Activated T-helper 17 cell treated with anti-CD3 and anti-CD28 coated beads, Interleukin-2, amount 50 U/mL, for 72 hours (primary cell): Measurements from ENCODE around the gene HLF. TPM values are rescaled to one million over a fixed set of nuclear protein-coding genes. Genes with fewer than 3 reads are reported as not detected.

Experiments used
- ATAC-seq: fragments of 150-1000 bp; cut with Tn5 transposase; replicated peaks from 2 replicates; pipeline ENCODE4 v1.10.0; 2021; ENCODE audit warnings: mild to moderate bottlenecking, moderate library complexity
- H3K27ac Mint-ChIP-seq: one replicate; pipeline ENCODE4 v1.8.0; 2022; ENCODE audit warnings: mixed read lengths
- H3K27me3 Mint-ChIP-seq: one replicate; pipeline ENCODE4 v1.8.0; 2022; ENCODE audit warnings: mixed read lengths
- H3K36me3 Mint-ChIP-seq: one replicate; pipeline ENCODE4 v1.8.0; 2022; ENCODE audit warnings: low read depth, mild to moderate bottlenecking, mixed read lengths
- H3K4me1 Mint-ChIP-seq: one replicate; pipeline ENCODE4 v1.8.0; 2022; ENCODE audit warnings: mixed read lengths
- H3K4me3 Mint-ChIP-seq: one replicate; pipeline ENCODE4 v1.8.0; 2022; ENCODE audit warnings: mild to moderate bottlenecking, mixed read lengths
- H3K9me3 Mint-ChIP-seq: one replicate; pipeline ENCODE4 v1.8.0; 2022; ENCODE audit warnings: mixed read lengths
- total RNA-seq, 2 donors: library from RNA; stranded (reverse); gene quantifications; one replicate each; pipeline ENCODE4 v1.2.3, GENCODE V29; 2022

Gene HLF
- total RNA-seq, 2 donors from 2014 or later: 21.7 to 46.3 TPM

DNA sequence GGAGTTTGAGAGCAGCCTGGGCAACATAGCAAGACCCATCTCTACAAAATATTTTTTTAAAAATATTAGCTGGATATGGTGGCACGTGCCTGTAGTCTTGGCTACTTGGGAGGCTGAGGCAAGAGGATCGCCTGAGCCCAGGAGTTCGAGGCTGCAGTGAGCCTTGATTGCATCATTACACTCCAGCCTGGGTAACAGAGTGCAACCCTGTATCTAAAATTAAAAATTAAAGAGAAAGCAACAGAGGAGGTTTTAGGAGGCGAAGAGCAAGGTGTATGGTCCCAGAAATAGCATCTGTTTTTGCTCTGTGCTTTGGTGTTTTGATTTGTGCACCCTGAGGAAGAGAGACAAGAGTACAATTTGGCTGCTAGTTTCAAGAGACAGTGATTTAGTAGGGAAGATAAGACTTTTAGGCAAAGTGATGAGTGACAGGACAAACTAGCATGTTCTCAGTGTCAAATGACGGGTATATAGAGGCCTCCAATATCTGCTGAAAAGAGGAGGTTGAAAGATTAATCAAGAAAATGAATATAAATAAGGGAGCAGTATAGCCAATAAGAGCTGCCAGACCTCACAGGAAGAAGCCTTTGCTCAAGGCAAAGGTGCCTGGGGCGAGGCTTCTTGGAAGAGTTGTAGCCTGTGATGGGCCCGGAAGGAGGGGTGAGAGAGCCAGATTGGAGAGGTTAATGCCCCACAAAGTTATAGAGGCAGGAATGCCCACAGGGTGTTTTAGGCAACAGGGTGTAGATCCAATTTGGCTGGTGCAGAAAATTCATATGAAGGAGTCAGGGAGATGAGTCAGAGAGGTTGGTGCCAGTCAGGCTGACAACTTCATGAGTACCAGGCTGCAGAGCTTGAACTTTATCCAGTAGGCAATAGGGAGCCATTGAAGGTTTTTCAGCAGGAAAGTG, 11.4 kb downstream of the HLF start:
- Mint-ChIP-seq H3K36me3 (peaks cover 5% of the 10 kb centered on the region), H3K27ac (peak overlapping the region; percentile 24), H3K4me1 (peaks cover 34% of the 10 kb centered on the region), H3K9me3 (no peaks in the 10 kb centered on the region), H3K27me3 (no peaks in the 10 kb centered on the region), H3K4me3 (peak overlapping the region; percentile 3)
- peak; percentile 56 for ATAC-seq

DNA sequence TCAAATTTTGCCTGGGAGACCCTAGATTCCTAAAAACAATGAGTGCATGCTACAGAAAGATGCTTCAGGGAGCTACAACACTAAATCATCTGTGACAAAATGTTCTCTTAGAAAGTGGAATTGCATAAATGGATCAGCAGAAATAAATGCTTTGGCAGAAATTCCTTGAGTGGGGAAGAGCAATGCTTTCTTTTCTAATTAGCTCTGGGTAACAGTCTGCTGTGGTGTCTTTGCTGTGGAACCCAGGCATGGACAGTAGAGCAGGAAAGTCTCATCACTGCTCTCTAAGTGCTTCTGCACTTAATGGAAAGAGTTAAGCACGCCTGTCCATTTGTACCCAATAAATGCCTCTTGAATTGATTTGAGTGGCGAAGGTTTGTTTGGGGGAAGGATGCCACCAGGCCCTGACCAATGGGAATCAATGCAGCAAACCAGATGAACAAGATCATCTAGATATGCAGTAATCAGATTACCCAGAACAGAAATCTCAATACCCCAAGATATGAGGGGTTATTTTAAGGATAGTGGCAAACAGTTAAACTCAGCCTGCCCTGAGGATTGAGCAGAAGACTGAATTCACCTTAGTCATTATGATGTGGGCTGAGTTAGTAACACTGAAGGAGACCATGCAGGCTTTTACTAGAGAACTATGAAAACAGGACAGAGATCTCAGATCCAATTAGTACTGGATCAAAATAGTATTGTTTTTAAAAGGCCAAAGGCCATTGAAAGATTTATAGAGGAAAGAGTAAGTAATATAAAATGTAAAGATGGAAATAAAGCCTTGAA, 13.6 kb downstream of the HLF start:
- Mint-ChIP-seq H3K9me3 (no peaks in the 10 kb centered on the region), H3K4me3 (no peak overlapping the region), H3K27me3 (no peaks in the 10 kb centered on the region), H3K4me1 (peaks cover 25% of the 10 kb centered on the region), H3K36me3 (peaks cover 11% of the 10 kb centered on the region), H3K27ac (peak overlapping the region; percentile 34)
- no peak for ATAC-seq

DNA sequence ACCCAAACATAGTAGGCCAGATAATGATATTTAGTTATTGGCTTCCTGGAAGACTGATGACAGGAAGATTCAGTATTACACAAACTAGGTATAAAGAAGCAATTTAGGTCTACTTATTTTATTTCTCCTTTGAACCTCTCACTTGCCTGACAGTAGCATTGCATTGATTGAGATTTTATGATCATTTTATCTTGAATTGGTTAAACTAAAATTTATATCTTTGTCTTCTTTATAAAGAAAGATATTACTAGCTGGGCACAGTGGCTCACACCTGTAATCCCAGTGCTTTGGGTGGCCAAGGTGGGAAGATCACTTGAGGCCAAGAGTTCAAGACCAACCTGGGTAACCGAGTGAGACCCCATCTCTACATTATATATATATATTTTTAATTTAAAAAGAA, 14.4 kb downstream of the HLF start:
- Mint-ChIP-seq H3K27ac (no peak overlapping the region), H3K4me3 (no peak overlapping the region), H3K27me3 (no peaks in the 10 kb centered on the region), H3K36me3 (peaks cover 11% of the 10 kb centered on the region), H3K4me1 (peaks cover 24% of the 10 kb centered on the region), H3K9me3 (no peaks in the 10 kb centered on the region)
- ATAC-seq: no peak

DNA sequence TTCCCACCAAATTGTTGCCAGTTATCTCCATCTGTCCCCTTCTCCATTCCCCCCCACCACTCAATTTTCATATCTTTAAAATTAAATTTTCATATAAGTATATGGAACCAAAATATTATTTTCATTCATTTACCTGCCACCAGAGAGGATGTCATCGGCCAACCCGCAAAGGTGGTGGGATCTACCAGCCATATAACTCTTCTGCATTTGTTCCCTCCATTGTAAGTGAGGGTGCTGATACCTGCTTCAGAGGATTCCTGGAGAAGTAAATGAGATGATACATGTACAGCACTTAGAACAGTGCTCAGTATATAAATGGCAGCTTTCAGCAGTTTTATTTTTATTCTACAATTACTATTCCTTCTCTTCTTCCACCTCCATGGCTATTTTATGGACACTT, 15.0 kb downstream of the HLF start:
- Mint-ChIP-seq H3K4me1 (peaks cover 30% of the 10 kb centered on the region), H3K27ac (no peak overlapping the region), H3K9me3 (no peaks in the 10 kb centered on the region), H3K27me3 (no peaks in the 10 kb centered on the region), H3K4me3 (no peak overlapping the region), H3K36me3 (peaks cover 6% of the 10 kb centered on the region)
- ATAC-seq: no peak

DNA sequence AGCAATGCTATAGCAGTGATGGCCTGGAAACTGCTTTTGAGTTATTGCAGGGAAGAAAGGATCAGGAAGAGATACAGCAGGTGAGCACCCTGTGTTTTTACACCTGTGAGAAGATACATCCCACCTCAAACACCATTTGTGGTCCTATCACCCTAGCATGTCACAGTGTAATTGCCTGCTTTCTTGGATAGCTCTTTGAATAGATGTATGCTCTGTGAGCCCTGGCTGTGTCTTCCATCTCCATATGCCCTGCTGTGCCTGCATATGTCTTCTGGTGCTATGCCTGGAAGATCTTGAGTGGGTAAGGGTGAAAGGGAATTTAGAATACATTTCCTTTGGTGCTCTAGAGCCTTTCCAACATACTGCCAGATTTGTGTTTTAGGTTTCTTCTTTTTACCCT, 15.5 kb downstream of the HLF start:
- Mint-ChIP-seq H3K9me3 (no peaks in the 10 kb centered on the region), H3K4me3 (no peak overlapping the region), H3K27me3 (no peaks in the 10 kb centered on the region), H3K27ac (no peak overlapping the region), H3K4me1 (peaks cover 34% of the 10 kb centered on the region), H3K36me3 (peaks cover 5% of the 10 kb centered on the region)
- no peak for ATAC-seq

DNA sequence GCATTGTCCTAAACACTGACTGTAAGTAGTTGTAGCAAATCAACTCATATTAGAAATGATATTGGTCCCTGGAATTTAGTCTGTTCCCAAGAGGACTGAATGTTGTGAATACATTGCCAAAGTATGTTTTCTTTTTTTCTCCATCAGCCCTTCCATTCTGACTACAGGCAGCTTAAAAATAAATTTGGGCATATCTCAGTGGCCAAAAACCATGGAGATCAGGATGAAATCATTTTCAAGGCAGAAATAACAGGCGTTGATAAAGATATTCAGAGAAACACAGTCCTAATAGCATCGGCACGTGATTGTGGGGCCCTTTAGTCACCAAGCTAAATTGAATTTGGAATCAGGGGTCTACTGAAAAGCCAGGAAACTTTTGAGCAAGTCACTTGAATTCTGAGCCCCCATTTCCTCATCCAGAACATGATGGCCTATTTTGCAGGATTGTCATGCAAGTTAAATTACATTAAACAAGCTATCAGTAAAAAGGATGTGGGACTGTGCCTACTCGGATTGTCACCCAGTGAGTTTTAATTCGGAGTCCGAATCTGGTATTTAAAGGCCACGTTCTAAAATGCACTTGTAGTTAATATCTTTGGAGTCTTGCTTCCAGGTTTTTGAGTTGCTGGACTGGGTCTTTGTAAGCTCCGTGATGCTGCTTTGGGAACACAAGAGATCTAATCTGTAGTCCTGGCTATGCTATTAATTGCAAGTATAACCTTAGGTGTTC, 17.1 kb downstream of the HLF start:
- Mint-ChIP-seq H3K9me3 (no peaks in the 10 kb centered on the region), H3K4me3 (no peak overlapping the region), H3K27me3 (no peaks in the 10 kb centered on the region), H3K4me1 (peaks cover 26% of the 10 kb centered on the region), H3K36me3 (peaks cover 5% of the 10 kb centered on the region), H3K27ac (no peak overlapping the region)
- ATAC-seq: no peak

DNA sequence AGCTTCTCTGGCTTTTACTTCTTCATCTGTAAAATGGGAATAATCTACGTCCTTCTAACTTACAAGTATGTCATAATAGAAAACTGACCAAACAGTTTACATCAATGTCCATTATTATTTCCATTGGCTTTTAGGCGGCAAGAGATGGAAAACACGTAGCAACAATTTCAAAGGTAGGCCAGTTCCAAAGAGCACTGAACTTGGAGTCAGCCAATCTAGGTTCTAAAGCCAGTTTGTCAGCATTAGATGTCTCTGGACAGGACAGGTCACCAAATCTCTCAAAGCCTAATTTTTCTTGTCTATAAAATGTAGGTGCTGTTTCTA, 17.6 kb downstream of the HLF start:
- Mint-ChIP-seq H3K4me3 (no peak overlapping the region), H3K36me3 (peaks cover 5% of the 10 kb centered on the region)
- ATAC-seq: no peak

DNA sequence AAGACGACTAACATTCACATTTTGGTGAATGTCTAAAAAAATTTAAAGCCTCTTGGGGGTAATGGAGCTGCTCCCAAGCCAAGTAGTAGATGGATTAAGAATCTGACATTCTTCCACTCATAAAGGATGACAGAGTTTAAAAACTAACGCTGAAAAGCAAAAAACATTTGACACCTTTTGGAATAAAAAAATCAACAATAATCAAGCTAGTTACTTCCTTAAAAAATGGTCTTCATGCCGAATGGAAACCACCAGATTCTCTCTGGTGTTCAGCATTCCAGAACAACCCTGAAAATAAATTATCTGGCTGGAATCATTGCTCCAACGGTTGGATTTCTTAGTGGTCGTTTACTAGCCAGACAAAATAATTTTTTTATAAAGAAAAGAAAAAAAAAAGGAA, 18.0 kb downstream of the HLF start:
- no peak overlapping the region for H3K4me3 Mint-ChIP-seq
- peaks cover 22% of the 10 kb centered on the region for H3K4me1 Mint-ChIP-seq
- H3K36me3 Mint-ChIP-seq: peaks cover 5% of the 10 kb centered on the region
- no peaks in the 10 kb centered on the region for H3K9me3 Mint-ChIP-seq
- H3K27ac Mint-ChIP-seq: no peak overlapping the region
- no peaks in the 10 kb centered on the region for H3K27me3 Mint-ChIP-seq
- no peak for ATAC-seq

More for the DNA sequence above, 17.6 kb downstream of the HLF start:
- Mint-ChIP-seq H3K4me1 (peaks cover 23% of the 10 kb centered on the region), H3K27ac (no peak overlapping the region), H3K9me3 (no peaks in the 10 kb centered on the region), H3K27me3 (no peaks in the 10 kb centered on the region)

DNA sequence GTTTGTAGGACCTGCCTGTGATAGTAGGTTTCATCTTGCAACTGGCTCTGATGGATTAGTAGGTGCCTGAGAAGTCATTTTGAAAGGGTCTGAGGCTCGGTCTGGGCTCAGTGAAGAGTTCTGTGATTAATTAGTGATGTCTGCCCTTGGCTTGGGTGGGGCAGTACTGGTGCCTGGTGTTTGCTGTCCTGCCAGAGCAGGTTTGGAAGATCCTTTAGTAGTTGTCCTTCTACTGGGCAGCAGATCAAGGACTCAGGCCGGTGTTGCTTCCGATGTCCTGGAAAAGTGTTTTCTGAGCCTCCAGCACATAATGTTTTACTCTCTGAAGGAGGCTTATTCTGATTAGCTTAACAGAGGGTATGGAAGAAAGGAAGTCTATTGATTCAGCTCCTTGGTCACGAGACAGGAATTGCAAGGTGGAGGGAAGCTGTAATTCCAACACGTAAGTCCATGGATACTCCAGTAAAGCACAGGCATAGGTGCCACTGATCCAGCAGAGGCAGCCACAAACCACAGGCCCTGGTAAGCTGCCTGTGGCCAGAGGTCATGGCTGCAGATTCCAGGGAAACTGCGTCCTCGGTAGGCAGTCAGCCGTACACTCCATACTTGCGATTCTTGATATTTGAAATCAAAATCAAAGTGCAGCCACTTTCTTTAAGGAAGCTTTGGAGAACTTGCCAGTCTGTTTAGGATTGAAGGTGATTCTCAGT, 18.7 kb downstream of the HLF start:
- no peaks in the 10 kb centered on the region for H3K27me3 Mint-ChIP-seq
- ATAC-seq: no peak

DNA sequence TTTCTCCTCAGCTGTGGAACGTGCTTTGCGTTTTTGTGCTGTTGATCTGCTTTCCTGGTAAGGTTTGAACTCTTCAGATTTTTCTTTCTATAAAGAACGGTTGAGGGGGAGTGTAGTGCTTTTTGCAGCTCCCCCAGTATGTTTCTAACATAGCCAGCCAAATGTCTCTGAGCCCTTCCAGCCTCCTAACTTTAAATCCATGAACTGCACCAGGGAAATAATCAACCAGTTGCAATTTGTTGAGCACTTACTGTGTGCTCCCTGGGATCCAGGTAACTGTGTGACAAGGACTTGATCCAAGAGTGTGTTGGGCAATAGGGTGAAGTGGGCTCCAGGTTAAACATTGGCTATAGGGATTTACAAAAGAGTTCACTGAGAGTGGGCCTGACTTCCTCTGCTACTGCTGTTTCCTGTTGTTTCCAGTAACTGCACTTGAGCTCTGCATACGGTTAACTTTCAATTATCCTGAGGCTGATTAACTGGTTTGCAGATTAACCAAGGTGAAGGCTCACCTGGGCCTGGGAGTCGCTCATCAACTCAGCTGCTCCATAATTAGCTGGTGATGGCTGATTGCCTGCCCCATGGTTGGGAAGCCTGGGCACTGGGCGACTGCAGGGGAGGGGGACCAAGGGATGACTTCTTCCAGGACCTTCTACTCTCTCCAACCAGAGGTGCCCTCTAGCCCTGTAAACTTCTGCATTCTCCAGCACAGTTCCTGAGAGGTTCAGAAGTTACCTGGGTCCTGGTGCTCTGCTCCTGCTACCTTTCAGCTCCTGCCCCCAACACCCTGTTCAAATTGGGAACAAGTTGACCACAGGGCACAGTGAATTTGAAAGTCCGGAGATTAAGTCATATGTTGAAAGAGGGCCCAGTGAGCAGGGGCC, 19.5 kb downstream of the HLF start:
- peak; percentile 11 for ATAC-seq
- peaks cover 5% of the 10 kb centered on the region for H3K36me3 Mint-ChIP-seq
- H3K4me3 Mint-ChIP-seq: peak overlapping the region; percentile 43
- no peaks in the 10 kb centered on the region for H3K9me3 Mint-ChIP-seq
- no peaks in the 10 kb centered on the region for H3K27me3 Mint-ChIP-seq
- peaks cover 17% of the 10 kb centered on the region for H3K4me1 Mint-ChIP-seq
- H3K27ac Mint-ChIP-seq: peak overlapping the region; percentile 75

More for the DNA sequence above, 18.7 kb downstream of the HLF start:
- H3K9me3 Mint-ChIP-seq: no peaks in the 10 kb centered on the region
- peaks cover 21% of the 10 kb centered on the region for H3K4me1 Mint-ChIP-seq
- peak overlapping the region; percentile 43 for H3K4me3 Mint-ChIP-seq
- peak overlapping the region; percentile 75 for H3K27ac Mint-ChIP-seq
- peaks cover 5% of the 10 kb centered on the region for H3K36me3 Mint-ChIP-seq

DNA sequence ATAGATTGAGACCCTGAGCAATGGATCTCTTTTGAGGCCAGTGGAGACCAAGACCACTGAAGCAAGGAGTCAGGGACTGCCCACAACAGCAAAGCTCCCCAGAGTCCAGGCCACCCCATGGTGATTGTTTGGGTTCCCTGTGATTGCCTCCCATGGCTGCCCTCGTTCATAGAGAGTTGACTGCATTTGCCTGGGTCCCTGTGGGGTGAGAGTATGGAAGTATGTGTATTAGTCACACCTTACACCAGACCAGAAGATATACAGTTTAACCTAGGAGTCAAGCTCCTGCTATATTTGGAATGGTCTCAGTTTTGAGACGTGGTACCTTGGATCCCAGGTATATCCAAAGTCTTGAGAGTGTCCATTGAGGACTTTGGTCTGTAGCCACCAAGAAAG, 20.2 kb downstream of the HLF start:
- H3K36me3 Mint-ChIP-seq: peaks cover 5% of the 10 kb centered on the region
- peak overlapping the region; percentile 75 for H3K27ac Mint-ChIP-seq
- no peak for ATAC-seq
- H3K4me1 Mint-ChIP-seq: peaks cover 17% of the 10 kb centered on the region
- H3K27me3 Mint-ChIP-seq: no peaks in the 10 kb centered on the region
- no peaks in the 10 kb centered on the region for H3K9me3 Mint-ChIP-seq
- peak overlapping the region; percentile 43 for H3K4me3 Mint-ChIP-seq

DNA sequence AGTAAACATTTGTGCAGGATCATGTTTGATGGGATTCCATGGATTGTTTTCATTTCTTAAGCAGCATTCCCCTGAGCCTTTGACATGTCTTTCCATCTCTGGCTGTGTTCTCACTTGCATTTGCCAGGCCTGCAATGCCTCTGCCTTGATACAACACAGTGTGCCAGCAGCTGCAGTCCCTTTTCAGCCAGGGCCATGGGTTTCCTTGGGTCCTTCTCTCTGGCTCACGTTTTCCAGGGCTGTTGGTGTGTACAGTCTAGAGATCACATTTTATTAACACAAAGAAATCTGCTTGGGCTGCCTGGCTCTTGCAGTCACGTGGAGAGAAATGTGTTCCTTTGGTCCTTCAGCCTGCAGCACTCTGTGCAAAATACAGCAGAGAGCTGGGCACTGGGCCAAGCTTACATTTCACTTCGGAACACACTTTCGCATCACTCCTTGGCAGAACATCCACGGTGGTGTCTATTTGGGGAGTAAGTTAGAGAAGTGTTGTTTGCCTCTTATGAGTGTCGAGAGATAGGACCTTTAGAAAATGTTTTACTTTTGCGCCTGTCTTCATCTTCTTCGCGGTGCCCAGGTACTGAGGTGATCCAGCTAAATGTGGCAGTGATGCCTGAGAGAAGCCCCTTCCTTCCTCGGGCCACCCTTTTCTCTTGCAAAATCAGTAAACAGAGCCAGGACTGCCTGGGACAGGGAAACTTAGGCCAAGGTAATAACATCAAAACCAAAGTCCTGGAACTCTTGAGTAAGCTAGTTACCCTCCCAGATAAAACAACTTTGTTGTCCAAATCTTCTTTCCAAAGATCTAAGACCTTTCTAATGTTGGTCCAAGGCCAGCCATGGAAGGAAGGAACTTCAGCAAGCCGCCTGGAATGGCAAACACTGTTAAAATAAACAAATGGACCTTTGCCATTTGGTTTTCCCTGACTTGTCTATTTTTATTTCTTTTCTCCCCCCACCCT, 20.9 kb downstream of the HLF start:
- ATAC-seq: no peak
- Mint-ChIP-seq H3K4me3 (peak overlapping the region; percentile 43), H3K4me1 (peaks cover 21% of the 10 kb centered on the region), H3K27me3 (no peaks in the 10 kb centered on the region), H3K36me3 (peaks cover 5% of the 10 kb centered on the region), H3K27ac (no peak overlapping the region), H3K9me3 (no peaks in the 10 kb centered on the region)
